ENCODE data around the gene CEACAM19.

- TF ChIP-seq CTCF (IDR thresholded peaks at IDR 0.05) (no peak), POLR2A (IDR thresholded peaks at IDR 0.05) (no peak)
These were observed 46.4 kb upstream of the CEACAM19 start for GRCh38 chr19:44624840-44625354.

Data from heart left ventricle (tissue), 13 donors.